T-helper 22 cell (primary cell): ENCODE measurements around the gene TRPC3.

Experiments
- DNase-seq: peaks from one replicate; pipeline ENCODE4 v3.0.0-alpha.2; 2020; ENCODE audit warnings: low read depth

Gene TRPC3

GRCh38 chr4:121951521-121952110 is at the start of gene TRPC3:
Gene TRPC3, minus strand, starts transcription at chr4:121952060. Its CDS starts 380 bp downstream, at chr4:121951680.
- DNase-seq, result no peak

- DNase-seq, result no peak
Observed at GRCh38 chr4:122000849-122001248, 49.0 kb upstream of the TRPC3 start.

- DNase-seq, result no peak
Observed at GRCh38 chr4:121998024-121998423, 46.2 kb upstream of the TRPC3 start.

GRCh38 chr4:121995790-121996537 is 44.1 kb upstream of the TRPC3 start:
- DNase-seq, result no peak

GRCh38 chr4:121991968-121992367 is 40.1 kb upstream of the TRPC3 start:
- DNase-seq, result no peak

GRCh38 chr4:121990489-121990888 is 38.6 kb upstream of the TRPC3 start:
- DNase-seq, result no peak

- no peak for DNase-seq
Observed at GRCh38 chr4:121989715-121990114, 37.9 kb upstream of the TRPC3 start.

GRCh38 chr4:121988950-121989349 is 37.1 kb upstream of the TRPC3 start:
- no peak for DNase-seq

GRCh38 chr4:121980643-121981042 is 28.8 kb upstream of the TRPC3 start:
- no peak for DNase-seq

GRCh38 chr4:121978172-121978516 is 26.3 kb upstream of the TRPC3 start:
- no peak for DNase-seq

GRCh38 chr4:121977251-121978171 is 25.7 kb upstream of the TRPC3 start:
- DNase-seq, result no peak

GRCh38 chr4:121975784-121976183 is 23.9 kb upstream of the TRPC3 start:
- no peak for DNase-seq

- no peak for DNase-seq
Observed at GRCh38 chr4:121973816-121974215, 22.0 kb upstream of the TRPC3 start.

GRCh38 chr4:121968859-121969258 is 17.0 kb upstream of the TRPC3 start:
- DNase-seq, result no peak

GRCh38 chr4:121964958-121965357 is 13.1 kb upstream of the TRPC3 start:
- DNase-seq, result no peak

GRCh38 chr4:121960818-121961217 is 9.0 kb upstream of the TRPC3 start:
- DNase-seq, result no peak

GRCh38 chr4:121958777-121959176 is 6.9 kb upstream of the TRPC3 start:
- no peak for DNase-seq

GRCh38 chr4:121957266-121957665 is 5.4 kb upstream of the TRPC3 start:
- DNase-seq, result no peak

- DNase-seq, result no peak
Observed at GRCh38 chr4:121953860-121954259, 2.0 kb upstream of the TRPC3 start.

GRCh38 chr4:121952290-121952689 is 430 bp upstream of the TRPC3 start:
- DNase-seq, result no peak

GRCh38 chr4:121950680-121951520 is 960 bp downstream of the TRPC3 start:
- no peak for DNase-seq

- DNase-seq, result peak; percentile 49
Observed at GRCh38 chr4:121950212-121950679, 1.6 kb downstream of the TRPC3 start.
